Measurements from ENCODE around the gene FAM98C. TPM values are rescaled to one million over a fixed set of nuclear protein-coding genes. Genes with fewer than 3 reads are reported as not detected.

Gene FAM98C
- 13.2 and 37.1 TPM in 2 replicates for total RNA-seq

DNA sequence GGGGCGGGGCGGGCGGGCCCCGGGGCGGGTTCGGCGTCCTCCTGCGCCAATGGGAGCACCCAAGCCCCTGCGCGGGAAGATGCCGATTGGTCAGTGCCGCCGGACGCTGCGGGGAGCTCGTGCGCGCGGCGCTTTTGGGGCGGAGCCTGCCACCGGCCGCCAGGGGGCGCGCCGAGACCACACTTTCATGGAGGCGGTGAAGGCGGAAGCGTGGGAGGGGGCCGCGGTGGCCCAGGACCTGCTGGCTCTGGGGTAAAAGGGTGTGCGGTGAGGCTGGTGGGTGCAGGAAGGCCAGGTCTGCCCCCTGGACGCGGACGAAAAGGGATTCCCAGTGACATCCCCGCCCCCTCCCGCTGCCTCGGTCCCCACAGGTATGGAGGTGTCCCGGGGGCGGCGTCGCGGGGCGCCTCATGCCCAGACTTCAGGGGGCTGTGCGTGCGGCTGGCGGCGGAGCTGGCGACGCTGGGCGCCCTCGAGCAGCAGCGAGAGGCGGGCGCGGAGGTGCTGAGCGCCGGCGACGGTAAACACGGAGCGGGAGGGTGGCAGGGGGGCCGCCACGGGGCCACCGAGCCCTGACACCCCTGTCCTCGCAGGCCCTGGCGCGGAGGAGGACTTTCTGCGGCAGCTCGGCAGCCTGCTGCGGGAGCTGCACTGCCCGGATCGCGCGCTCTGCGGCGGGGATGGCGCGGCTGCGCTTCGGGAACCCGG is at the start of gene FAM98C:
FAM98C (plus strand) TSS at position 127 of the 708 bp plus-strand sequence; CDS start at position 188, 61 bp downstream.
- DNase-seq (ENCODE audit: low read depth), result peak; percentile 42
- TF ChIP-seq, protein P1, sequence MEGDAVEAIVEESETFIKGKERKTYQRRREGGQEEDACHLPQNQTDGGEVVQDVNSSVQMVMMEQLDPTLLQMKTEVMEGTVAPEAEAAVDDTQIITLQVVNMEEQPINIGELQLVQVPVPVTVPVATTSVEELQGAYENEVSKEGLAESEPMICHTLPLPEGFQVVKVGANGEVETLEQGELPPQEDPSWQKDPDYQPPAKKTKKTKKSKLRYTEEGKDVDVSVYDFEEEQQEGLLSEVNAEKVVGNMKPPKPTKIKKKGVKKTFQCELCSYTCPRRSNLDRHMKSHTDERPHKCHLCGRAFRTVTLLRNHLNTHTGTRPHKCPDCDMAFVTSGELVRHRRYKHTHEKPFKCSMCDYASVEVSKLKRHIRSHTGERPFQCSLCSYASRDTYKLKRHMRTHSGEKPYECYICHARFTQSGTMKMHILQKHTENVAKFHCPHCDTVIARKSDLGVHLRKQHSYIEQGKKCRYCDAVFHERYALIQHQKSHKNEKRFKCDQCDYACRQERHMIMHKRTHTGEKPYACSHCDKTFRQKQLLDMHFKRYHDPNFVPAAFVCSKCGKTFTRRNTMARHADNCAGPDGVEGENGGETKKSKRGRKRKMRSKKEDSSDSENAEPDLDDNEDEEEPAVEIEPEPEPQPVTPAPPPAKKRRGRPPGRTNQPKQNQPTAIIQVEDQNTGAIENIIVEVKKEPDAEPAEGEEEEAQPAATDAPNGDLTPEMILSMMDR (conservative IDR thresholded peaks at IDR 0.05; ENCODE audit: low read depth, low read length), result peak; percentile 81
- H3K4me3 ChIP-seq (ENCODE audit: low read depth, low read length), result peak within 1 kb of the TSS; percentile 92

DNA sequence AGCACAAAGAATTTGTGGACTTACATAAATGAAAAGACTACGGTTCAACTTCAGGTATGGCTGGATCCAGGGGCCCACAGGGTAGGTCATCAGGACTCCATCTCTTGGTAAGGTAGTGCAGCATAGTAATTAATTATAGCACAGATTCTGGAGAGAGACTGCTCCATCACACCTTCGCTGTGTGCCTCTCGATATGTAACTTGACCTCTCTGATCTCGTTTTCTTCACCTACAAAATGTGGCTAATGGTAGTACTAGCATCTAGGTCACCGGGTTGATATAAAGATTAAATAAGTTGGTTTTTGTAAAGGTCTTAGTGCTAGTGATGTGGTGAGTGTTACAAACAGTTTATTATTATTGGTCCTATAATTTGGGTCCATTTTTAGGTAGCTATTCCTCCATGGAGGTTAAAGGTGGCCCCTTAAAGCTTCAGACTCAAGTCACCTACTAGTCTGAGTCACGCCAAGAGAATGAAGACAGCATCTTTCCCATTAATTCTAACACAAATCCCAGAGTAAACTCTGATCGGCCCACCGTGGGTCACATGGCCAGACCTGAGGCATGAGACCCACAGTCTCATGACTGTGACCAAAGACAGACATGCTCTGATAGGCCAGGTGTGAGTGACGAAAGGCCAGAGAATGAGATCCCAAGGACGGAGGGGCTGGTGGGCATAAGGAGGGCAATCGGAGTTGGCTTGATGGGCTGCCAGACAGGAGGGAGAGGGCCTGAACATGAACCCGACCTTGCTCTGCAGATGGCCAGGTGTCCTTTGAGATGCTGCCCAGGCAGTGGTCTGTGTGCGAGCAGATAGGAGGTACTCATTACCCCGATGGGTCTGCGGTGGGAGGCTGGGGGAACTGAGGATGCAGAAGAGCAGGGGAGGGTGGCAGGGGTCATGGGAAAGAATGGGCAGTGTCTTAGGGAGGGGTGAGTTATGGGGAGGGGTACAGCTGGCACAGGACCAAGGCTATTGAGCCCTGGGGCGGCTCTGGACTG is 46.9 kb upstream of the FAM98C start:
- no peak for DNase-seq (ENCODE audit: low read depth)
- H3K4me3 ChIP-seq (ENCODE audit: low read depth, low read length), result no peak overlapping the region
- TF ChIP-seq, protein P1 (conservative IDR thresholded peaks at IDR 0.05; ENCODE audit: low read depth, low read length), result no peak

GRCh38 chr19:38358071-38358470 is 44.8 kb upstream of the FAM98C start:
- TF ChIP-seq, protein P1 (conservative IDR thresholded peaks at IDR 0.05; ENCODE audit: low read depth, low read length), result no peak
- no peak for DNase-seq (ENCODE audit: low read depth)
- H3K4me3 ChIP-seq (ENCODE audit: low read depth, low read length), result no peak overlapping the region

- TF ChIP-seq, protein P1 (conservative IDR thresholded peaks at IDR 0.05; ENCODE audit: low read depth, low read length), result no peak
- no peak for DNase-seq (ENCODE audit: low read depth)
- no peak overlapping the region for H3K4me3 ChIP-seq (ENCODE audit: low read depth, low read length)
Observed at GRCh38 chr19:38359242-38360021, 43.5 kb upstream of the FAM98C start.

GRCh38 chr19:38360351-38360750 is 42.5 kb upstream of the FAM98C start:
- no peak overlapping the region for H3K4me3 ChIP-seq (ENCODE audit: low read depth, low read length)
- DNase-seq (ENCODE audit: low read depth), result no peak
- TF ChIP-seq, protein P1 (conservative IDR thresholded peaks at IDR 0.05; ENCODE audit: low read depth, low read length), result no peak

DNA sequence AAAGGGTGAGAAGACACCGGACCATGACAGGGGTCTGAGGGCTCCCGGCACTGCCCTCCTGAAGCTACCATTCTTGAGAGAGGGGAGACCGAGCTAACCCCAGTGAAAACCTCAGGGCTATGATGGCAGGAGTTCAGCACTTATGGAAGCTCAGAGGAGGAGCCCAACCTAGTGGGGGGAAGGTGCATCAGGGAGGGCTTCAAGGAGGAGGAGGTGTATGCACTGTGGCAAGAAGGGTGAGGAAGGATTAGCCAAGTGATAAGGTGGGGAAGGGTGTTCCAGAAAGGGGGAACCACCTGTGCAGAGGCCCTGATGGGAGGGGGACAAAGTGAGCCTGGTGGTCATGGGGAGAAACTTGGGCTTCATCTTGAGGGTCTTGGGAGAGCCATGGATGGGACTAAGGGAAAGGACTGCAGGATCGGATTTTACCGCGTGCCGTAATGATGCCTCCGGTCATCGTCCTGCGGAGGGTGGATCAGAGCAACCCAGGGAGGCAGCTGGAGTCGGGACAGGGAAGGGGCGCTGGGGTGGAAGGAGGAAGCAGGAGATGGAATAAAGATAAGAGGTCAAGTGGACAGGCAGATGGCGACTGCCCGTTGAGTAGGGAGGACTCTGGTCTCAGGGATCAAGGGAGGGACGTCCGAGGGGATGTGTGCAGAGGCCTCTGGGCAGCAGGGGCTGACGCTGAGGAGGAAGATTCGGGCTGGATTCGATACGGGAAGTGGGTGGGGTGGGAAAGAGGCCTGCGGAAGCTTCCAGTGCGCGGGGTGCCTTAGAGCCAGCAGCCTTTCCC is 41.9 kb upstream of the FAM98C start:
- TF ChIP-seq, protein P1 (conservative IDR thresholded peaks at IDR 0.05; ENCODE audit: low read depth, low read length), result no peak

More for the DNA sequence above, 41.9 kb upstream of the FAM98C start:
- no peak for DNase-seq (ENCODE audit: low read depth)
- H3K4me3 ChIP-seq (ENCODE audit: low read depth, low read length), result peak overlapping the region; percentile 57

All from epithelial cell of proximal tubule (primary cell).